GF-D8 (cell line): Measurements from ENCODE around the gene NDUFS2.
"Not testable (repeated sequence)": the region's sequence is repeated elsewhere in the genome, so short reads cannot be mapped to it uniquely, and the experiment has no call there.

Source experiments
- DNase-seq: peaks from one replicate; lab custom pipeline; 2025; lab: John Stamatoyannopoulos, UW

The NDUFS2 gene

GRCh38 chr1:161251579-161251978 is 49.4 kb downstream of the NDUFS2 start:
- DNase-seq: no peak

GRCh38 chr1:161255302-161255701 is 53.1 kb downstream of the NDUFS2 start:
- not testable (repeated sequence) for DNase-seq

- DNase-seq: not testable (repeated sequence)
Measured at GRCh38 chr1:161255955-161256520, 53.9 kb downstream of the NDUFS2 start.

GRCh38 chr1:161257109-161257508 is 54.9 kb downstream of the NDUFS2 start:
- DNase-seq: not testable (repeated sequence)

DNA sequence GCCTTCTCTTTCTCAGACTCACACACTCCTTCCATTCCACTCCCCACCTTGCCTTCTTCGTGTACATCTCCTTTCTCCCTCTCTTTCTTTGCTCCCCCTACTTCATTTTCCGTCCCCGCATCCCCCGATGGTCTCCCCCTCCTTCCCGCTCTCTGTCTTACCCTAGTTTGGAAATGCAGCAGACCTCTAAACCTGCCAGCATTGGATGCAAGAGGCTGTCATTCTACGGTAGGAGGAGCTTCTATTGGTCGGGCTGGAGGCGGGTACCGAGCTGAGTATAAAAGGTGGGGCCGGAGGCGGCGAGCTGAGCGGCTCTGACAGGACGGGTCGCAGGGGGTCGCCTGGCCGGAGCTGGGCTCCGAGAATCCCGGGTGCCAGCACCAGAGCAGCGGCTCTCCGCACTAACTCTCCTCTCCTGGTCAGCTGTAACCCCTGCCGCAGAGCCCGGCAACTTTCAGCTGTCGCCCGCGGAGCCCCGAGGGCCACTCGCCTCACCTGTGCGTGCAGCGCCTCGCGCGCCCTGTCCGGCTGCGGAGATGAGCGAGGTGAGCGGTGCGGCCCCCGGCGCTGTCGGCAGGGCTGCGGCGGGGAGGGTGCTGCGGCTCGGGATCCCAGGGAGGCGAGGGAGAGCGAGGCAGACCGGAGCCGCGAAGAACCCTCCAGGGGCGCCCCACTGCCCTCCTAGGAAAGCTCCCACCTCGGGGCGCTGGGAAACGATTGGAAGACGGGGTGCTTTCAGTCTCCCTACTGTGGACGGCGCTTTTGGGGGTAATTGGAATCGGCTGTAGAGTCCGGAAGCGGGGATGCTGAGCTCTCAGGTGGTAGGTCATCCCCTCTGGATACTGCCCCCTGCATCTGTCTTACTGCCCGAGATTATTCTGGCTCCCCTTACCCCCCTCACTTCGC is 56.5 kb downstream of the NDUFS2 start, which contains the start of gene PCP4L1:
Gene PCP4L1 (plus strand): TSS at position 307 of the 906 bp plus-strand sequence. CDS start 230 bp downstream, at position 537.
- no peak for DNase-seq

DNA sequence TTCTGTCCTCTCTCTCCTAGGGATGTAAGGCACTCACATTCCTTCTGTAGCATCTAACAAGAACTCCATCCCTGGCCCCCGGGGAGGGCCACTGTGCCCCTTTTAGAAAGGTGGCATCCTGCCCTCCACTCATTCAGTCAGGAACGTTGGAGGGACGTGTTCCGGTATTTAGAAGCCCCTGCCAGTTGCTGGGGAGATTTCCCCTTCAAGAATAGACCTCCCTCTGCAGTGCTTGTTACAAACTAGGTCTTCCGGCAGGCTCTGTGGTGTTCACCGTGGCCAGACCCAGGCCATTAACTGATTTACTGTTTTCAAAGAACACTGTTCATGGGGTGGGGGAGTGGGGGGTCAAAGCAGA is 57.2 kb downstream of the NDUFS2 start:
- DNase-seq: no peak

DNA sequence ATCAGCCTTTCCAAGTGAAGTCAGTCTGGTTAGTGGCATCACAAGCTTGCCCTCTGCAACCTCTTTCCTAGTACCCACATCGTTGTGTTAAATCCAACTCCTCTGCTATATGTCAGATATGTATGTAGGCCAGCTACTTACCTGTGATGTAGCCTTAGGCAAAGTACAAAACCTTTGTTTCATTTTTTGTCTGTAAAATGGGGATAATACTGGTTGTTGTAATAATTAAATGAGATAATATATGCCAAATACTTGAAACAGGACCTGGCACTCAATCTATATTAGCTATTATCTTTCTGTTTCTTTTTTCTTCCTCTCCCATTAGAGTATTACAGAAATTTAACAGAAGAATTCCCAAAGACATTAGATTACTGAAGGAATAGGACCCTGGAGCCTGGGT is 57.6 kb downstream of the NDUFS2 start:
- no peak for DNase-seq

GRCh38 chr1:161260376-161261260 is 58.5 kb downstream of the NDUFS2 start:
- no peak for DNase-seq

GRCh38 chr1:161261261-161262235 is 59.4 kb downstream of the NDUFS2 start:
- DNase-seq: no peak
